Measurements from ENCODE around the gene PNMA8C.
A peak's percentile ranks its signal among the peaks of the same experiment; 100 is the strongest.

PNMA8C gene

DNA sequence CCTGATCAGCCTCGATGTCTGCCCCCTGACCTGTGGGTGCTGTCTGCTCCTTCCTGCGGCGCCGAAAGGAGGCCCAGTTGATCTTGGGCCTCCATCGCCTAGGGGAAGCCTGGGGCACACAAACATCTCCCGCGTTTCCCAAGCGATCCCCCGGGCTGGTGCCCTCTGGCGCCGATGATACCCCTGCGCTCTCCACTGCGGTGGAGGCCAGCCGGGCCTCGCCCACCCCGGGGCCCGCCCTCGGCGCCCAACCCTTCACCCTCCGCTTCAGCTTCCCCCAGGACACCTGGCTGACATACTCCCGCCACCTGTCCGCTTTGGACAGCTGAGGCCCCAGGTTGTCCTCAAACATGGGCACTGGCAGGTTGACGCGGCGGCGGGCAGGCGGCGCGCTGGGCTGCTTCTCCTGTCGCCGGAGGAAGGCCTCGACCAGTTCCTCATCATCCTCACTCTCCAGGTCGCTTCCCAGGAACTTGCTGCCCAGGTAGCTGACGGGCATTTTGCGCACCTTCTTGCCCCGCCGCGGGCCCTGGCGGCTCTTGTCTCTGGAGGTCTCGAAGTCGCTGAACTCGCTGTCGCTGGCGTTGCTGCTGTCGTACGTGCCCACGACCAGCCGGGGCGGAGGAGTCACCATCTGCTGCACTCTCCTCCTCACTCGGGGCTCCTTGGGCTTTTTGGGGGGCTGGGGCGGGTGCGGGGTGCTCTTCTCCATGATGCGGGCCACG lies 16.6 kb downstream of the PNMA8C start:
- DNase-seq (ENCODE audit: low spot score) = no peak

DNA sequence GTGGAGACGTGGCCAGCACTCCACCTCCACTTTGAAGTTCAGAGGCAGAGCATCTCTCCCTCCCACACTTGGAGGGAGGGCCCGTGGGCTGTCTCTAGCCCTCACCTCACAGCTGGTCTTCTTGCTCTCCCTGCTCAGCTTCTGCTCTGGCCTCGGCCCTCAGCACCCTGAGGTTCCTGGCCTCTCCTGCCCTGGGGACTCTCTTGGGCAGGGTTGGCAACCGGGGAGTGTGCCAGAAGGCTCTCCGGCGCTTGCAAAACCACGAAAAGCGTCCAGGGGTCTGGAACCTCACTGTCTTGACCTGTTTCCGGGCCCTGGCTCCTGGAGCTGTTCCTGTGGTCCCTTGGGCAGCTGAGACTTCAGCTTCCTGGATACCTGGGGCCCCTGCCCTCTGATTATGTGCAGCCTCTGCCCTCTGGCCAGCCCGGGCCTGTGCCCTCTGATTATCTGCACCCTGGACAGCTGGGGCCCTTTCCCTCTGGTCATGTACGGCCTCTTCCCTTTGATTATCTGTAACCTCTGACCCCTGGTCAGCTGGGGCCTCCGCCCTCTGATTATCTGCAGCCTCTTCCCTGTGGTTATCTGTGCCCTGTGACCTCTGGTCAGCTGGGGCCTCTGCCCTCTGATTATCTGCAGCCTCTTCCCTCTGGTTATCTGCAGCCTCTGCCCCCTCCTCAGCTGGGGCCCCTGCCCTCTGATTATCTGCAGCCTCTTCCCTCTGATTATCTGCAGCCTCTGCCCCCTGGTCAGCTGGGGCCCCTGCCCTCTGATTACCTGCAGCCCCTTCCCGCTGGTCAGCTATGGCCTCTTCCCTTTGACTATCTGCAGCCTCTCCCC lies 17.4 kb downstream of the PNMA8C start:
- H3K4me3 ChIP-seq = peak overlapping the region; percentile 78
- TF ChIP-seq, protein P1, sequence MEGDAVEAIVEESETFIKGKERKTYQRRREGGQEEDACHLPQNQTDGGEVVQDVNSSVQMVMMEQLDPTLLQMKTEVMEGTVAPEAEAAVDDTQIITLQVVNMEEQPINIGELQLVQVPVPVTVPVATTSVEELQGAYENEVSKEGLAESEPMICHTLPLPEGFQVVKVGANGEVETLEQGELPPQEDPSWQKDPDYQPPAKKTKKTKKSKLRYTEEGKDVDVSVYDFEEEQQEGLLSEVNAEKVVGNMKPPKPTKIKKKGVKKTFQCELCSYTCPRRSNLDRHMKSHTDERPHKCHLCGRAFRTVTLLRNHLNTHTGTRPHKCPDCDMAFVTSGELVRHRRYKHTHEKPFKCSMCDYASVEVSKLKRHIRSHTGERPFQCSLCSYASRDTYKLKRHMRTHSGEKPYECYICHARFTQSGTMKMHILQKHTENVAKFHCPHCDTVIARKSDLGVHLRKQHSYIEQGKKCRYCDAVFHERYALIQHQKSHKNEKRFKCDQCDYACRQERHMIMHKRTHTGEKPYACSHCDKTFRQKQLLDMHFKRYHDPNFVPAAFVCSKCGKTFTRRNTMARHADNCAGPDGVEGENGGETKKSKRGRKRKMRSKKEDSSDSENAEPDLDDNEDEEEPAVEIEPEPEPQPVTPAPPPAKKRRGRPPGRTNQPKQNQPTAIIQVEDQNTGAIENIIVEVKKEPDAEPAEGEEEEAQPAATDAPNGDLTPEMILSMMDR (IDR thresholded peaks at IDR 0.05) = no peak

More for the DNA sequence above, 16.6 kb downstream of the PNMA8C start:
- TF ChIP-seq, protein P1 (IDR thresholded peaks at IDR 0.05) = no peak
- Histone ChIP-seq H3K4me3 (peak overlapping the region; percentile 78), H3K27ac (peak overlapping the region; percentile 53 to 81)

DNA sequence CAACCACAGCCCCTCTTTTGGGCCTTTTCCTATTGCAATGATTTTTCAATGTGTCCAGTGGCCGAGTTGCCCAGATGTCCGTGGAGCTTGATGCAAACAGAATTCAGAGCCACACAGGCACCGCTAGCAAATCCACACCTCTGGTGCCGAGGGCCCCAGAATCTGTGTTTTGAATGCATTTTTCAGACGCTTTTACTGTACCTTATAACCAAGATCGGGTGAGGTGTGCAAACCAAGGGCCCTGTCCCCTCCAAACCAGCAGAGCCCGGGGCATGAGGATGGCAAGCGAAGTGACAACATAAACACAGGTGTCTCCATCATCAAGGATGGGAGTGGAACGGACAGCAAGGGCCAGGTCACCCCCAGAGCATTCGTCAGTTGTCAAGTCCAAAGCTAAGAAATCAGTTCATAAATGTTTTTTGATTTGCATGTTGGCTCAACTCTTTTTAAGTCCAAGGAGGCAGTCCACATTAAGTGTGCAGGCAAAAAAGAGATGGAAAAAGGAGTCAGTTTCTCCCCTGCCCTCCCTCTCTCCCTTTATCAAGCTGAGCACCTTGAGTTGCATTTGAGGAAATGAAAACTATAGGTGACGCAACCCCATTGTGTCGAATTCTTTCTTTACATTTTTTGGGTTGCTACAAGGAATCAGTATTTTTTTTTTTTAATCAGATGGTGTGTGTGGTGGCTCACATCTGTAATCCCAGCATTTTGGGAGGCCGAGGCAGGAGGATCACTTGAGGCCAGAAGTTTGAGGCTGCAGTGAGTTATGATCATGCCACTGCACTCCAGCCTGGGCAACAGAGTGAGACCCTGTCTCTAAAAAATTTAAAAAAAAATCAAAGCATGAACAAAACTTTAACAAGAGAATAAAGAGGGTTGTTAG lies 18.3 kb downstream of the PNMA8C start:
- Histone ChIP-seq H3K27ac (peak overlapping the region; percentile 53 to 81), H3K4me3 (peak overlapping the region; percentile 78)
- DNase-seq (ENCODE audit: low spot score) = no peak
- TF ChIP-seq, protein P1 (IDR thresholded peaks at IDR 0.05) = no peak

More for the DNA sequence above, 17.4 kb downstream of the PNMA8C start:
- H3K27ac ChIP-seq = peak overlapping the region; percentile 53 to 81
- no peak for DNase-seq (ENCODE audit: low spot score)

DNA sequence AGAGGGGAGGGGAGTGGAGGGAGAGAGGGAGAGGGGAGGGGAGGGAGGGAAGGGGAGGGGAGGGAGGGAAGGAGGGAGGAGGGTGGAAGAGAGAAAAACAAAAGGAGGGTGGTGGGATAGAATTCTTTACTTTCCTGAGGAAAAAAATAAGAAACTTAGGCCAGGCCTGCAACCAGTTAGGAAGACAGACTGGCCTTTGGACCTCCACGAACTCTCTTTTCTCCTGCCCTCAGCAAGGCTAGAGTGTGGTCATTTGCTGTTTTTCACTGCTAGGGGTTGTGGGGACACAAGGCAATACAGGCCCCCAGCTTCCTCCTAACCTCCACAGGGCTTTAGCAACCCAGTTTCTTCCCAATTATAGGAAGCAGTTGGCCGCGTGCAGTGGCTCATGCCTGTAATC lies 19.5 kb downstream of the PNMA8C start:
- H3K4me3 ChIP-seq = no peak overlapping the region
- no peak for DNase-seq (ENCODE audit: low spot score)
- TF ChIP-seq, protein P1 (IDR thresholded peaks at IDR 0.05) = no peak
- peak overlapping the region; percentile 36 to 87 for H3K27ac ChIP-seq

DNA sequence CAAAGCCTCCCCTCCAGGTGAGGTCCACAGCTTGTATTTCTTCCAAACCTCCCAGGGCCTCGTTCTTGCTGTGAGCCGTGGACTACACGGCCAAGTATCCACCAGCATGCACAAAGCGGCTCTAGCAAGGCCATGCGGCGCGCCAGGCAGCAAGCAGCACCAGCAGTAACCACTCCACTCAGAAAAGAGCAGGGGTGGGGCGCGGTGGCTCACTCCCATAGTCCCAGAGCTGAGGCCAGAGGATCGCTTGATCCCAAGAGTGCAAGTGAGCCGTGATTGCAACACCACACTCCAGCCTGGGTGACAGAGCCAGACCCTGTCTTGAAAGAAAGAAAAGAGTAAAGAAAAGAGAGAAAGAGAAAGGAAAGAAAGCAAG lies 20.1 kb downstream of the PNMA8C start:
- Histone ChIP-seq H3K4me3 (peak overlapping the region; percentile 65), H3K27ac (peak overlapping the region; percentile 36 to 87)
- TF ChIP-seq, protein P1 (IDR thresholded peaks at IDR 0.05) = no peak
- peak; percentile 92 for DNase-seq (ENCODE audit: low spot score)

DNA sequence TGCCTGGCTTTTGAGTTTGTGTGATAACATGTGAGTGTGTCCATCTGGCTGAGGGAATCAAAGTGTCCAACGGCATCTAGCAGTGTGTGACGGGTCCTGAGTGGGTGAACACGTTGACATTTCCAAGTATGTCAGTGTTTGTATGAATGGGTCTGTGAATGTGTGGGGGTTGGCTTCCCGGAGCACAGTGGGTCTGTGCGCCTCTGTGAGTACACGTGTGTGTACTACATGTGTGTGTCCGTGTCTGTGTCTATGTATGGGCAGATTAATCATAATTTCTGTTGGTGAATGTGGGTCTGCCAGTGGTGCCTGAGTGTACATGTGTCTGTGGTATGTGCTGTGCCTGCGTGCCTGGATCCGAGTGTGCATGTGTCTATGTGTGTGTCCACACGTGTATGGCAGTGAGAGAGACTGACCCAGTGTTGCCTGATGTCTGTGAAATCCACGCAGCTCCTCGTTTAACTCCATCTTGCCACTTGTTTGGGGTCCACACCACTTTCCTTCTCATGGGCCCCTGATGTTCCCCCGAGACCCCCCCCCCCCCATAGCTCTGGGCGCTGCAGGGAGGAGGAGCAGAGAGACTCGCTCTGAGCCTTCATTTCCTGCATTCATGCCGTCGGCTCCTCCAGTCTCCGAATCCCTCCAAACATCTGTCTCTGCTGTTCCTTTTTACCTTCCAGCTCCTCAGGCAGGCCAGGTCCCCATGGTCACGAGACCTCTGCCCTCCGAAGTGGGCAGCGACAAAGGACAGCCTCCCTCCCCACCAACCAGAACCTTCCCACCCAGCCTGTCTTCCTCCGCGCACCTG lies 20.7 kb downstream of the PNMA8C start:
- peak overlapping the region; percentile 36 to 87 for H3K27ac ChIP-seq
- TF ChIP-seq, protein P1 (IDR thresholded peaks at IDR 0.05) = no peak
- H3K4me3 ChIP-seq = peak overlapping the region; percentile 65
- DNase-seq (ENCODE audit: low spot score) = no peak

Measured in coronary artery (tissue), 2 donors.